ENCODE results near the gene LIN54.

DNA sequence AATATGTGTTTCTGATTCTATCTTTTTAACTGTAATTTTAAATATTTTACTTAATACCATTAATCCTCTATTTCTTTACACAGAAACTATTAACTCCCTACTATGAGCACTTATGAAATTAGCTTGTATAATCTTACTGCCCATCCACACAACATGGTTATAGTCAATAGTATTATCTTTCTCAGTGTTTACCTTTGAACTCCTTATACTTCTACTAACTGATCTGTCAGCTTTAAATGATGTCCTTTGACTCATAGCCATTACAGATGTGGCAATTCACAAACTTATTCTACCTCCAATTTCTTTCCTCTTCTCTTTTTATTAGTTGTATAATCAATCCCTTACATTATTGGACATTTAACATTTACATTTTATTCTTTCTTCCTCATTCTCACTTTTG is 125.2 kb downstream of the LIN54 start:
- TF ChIP-seq CTCF (optimal IDR thresholded peaks at IDR 0.05 in 1 of 3, IDR thresholded peaks at IDR 0.05 in 1 of 3, conservative IDR thresholded peaks at IDR 0.05 in 1 of 3; ENCODE audit: extremely low read depth in 1 of 3, insufficient read depth in 2 of 3, low read length in 3 of 3) (no peak), EZH2 (IDR thresholded peaks at IDR 0.05; ENCODE audit: low read length) (no peak)
